GM19452 (cell line): ENCODE measurements around the gene OXNAD1.

ENCODE experiments used
- ATAC-seq: cut with Tn5 transposase; IDR thresholded peaks from one replicate; pipeline ENCODE4 v1.9.1; 2021; ENCODE audit not compliant: unreplicated experiment

The OXNAD1 gene

DNA sequence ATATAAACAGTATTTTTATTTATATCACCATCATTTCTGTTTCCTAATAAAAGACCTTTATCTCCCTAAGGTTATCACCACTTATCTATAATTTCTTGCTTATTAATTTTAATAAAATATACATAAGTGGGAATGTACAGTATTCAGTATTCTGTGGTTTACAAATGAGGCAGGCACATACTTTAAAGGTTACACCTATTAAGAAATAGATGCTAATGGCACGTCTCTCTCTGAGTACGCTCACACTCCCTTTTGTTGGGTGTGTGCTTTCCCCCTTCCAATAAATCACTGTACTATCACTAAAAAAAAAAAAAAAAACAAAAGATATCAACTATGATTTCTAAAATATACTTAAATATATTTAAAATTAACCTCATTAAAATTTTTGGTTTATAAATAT is 8.9 kb downstream of the OXNAD1 start:
- ATAC-seq, result no peak

DNA sequence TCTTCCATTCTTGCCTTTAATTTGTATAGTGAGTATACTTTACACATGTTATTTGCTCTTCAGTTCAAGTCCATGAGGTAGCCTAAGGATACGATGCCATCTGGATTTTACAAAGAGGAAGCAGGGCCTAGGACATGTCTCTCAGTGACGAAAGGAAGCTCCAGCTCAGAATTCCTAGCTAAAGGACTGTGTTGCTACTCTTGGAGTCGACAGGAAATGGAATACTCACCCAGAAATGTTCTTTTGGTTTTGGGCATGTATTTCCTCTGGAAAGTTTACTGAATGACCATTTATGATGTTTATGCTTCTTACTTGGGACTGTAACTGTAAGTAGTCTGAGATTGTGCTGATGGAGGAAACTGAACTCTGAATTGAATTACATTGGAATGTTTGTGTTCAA is 12.5 kb downstream of the OXNAD1 start:
- ATAC-seq, result no peak

DNA sequence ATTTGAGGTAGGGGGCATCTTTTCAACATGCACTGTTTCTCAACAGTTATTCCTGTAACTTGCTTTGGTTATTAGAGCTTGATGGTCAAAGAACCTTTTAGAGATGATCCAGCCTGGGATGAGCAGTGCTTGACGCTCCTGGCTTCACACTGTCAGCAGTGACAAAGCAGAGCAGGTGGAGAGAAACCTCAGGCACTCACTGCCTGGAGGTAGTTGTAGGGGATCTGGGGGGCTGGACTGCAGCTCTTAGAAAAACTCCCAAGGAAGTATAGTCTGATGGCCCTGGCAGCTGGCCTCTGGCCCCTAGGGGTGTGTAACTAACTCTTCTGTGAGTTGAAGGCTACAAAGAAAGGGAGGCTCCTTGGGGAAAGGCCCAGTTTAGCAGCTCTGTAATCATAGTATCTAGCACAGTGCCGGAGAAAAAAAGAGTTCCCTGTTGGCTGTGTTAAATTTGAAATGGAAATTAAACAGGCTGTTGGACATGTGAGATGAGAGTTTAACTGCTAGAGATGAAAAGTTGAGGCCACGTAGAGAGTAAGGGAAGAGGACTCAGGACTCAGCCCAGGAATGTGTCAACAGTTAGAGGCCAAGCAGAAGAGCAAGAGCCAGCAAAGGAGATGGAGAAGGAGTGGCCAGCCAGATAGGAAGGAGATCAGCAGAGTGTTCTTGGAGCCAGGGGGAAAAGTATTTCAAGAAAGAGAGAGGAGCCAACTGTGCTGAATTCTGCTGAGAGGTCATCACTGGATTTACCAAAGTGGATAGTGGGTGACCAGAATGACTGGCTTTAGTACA is 14.2 kb downstream of the OXNAD1 start:
- no peak for ATAC-seq

DNA sequence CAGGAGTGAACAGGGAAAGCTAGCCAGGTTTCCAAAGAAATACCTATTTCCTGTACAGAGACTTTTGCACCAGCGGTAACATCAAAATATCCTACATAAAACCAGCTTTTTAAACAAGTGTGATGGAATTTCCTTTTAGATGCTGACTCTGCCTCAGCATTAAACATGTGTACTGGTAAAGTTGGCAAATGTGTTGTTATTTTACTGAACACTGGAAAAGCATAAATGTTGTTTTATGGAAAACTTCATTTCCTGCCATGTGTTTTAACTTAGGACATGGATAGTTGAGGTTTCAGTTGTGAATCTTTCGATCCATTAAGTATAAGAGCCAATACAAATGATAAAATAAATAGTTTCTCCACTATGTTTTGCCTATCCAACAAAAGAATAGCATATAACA is 15.7 kb downstream of the OXNAD1 start:
- no peak for ATAC-seq

DNA sequence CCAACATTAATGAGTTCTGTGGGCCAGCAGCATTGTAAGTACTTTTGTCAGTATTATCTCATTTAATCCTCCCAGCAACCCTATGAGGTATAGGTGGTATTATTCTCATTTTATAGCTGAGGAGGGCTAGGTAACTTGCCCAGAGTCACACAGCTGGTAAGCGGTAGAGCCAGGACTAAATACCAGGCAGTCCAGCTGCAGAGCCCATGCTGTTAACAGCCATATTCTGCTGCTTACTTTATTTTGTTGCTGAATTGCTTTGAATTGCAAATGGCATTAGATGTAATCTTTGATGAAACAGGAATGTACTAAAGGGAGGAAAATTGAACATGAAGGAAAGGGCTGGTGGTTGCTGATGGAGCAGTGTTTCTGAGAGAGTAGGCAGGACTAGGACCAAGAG is 19.6 kb downstream of the OXNAD1 start:
- ATAC-seq, result no peak

DNA sequence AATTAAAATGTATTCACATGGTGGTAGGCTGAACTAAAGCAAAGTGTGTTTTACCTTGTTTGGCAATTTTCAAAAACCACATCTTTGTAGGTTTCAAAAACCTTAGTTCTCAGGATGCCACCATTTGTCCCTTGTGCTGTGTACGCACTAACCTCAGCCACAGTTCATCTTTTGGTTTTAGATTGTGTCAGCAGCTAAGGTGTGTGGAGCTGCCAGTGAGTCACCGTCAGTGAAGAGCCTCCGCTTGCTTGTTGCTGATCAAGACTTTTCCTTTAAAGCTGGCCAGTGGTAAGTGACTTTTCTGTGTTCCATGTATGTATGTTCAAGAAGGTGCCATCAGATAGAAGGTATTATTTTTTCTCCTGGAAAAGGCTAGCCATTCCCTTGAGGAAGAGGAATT is 21.1 kb downstream of the OXNAD1 start:
- peak; percentile 84 for ATAC-seq

DNA sequence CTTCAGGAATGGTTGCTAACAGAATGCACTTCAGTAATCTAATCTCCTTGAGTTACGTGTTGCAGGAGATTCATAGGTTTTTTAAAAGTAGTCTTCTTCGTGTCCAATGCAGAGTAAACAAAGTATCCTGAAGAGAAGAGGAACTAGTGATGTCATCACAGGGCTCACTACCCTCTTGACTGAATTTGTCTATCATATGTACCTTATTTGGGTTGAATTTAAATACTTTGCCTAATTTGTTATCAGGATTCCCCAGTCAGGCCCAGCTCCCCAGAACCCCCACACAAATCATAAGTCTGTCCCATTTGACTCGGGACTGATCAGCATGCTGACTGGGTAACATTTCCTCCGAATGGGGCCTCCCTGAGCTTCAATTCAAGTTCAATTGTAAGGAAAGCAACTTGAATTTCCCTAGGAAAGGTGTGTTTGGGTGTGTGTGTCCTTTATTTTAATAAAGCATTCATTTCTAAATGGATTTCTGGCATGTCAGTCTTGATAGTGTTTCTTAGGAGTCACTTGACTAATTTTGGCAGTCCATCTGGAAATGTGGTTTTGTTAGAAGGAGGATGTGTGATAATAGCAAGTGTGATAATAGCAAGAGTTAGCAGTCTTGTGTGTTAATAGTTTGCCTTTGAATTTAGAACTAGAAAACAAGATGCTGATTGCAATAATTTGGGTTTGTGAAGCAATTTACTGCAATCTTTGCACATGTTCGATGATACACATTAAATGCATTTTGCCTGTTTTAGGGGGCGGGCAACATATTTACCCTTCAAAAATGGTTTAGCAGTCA is 21.9 kb downstream of the OXNAD1 start:
- ATAC-seq, result no peak

DNA sequence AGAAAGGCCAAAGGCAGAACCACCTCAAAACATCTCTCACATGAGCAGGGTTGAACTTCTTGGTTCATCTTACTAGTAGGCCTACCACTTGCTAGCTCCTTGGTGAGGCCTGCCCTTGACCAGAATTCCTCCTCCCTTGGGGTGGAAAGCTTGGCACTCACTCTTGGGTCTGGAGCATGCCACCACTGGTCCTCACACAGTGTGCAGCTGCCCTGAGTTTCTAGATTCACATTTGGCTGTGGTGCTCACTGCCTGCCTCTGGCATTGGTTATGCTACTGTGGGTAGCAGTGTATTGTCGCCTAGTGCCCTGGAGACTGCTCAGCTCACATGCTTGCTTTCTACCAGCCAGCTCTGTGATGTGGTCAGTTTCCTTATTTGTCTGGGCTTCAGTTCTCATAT is 23.7 kb downstream of the OXNAD1 start:
- no peak for ATAC-seq

DNA sequence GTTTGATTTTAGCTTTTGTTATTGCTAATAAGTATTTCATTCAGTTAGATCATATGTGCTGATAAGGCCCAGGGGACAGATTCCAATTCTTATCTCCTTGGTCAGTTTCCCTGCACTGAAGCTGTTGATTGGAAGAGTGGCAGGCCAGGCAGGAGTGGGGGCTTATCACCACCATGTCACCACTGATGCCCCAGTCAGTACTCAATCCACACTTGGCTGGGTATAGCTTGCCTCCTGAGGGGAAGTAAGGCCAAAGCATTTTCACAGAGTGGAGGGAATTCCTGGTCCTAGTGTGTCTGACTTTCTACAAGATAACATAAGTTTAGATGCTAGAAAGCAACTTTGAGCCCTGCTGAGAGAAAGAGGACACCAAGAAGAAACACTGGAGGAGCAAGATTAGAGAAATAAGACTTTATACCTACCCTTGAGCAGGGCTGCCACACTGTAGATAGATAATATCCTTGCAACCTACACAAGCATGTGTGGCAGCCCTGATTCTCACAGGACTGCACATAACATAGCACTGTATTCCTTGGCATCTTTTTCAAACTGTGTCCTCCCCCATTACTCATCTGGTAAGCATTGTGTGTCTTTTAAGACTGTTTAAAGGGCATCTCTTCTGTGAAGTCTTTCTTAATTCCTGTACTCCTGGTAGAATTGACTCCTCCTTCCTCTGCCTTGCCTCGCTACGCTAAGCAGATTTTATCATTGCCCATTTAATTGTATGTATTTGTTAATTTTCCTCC is 24.3 kb downstream of the OXNAD1 start:
- no peak for ATAC-seq

DNA sequence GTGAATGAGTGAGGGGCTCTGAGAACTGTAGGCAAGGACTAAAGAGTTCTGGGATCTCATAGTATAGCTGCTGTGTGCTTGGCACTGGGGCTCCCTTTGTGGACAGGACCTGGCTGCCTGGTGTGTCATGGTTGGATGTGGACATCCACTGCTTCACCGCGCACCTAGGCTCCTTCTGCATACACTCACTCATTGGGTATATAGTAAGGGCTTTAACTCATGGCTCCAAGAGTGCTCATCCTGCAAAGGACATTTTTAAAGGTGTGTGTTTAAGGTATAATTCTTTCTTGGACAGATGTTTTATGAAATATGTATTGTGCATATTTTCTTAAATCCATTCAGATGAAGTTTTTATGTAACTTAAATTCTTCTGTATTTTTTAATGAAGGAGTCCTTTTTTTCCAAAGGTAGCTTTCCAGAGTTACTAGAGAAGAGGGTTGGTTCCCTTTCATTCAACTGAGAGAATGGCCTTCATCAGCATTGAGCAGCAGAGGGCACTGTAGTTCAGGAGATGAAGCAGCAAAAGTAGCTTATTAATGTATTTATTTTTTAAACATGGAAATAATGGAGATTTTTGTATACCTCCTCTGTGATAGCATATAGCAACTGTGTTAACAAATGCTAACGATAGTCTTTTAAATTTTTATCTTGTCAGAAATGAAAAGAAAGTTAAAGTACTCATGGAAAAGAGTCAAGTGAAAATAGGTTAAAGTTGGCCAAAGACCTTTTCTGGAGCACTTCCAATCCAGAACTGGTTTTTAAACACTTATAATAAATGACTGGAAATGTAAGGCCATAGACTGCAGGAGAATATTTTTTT is 25.2 kb downstream of the OXNAD1 start:
- ATAC-seq, result no peak

DNA sequence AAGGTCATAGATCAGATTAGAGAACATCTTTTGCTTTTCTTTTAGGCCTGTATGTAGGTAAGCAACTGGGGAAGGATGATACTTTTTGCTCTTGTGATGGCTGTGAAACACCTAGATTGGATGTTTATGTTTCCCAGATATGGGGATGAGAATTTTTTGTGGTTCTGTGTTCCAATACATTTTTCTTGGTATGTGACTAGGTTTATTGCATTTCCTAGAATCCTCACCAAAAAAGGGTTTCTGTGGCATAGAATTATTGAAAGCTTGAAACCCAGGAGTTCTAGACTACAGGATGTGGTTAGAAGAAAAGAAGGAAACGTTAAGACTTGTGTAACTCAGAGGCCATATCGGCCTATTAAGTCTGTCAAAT is 25.8 kb downstream of the OXNAD1 start:
- ATAC-seq, result peak; percentile 41

DNA sequence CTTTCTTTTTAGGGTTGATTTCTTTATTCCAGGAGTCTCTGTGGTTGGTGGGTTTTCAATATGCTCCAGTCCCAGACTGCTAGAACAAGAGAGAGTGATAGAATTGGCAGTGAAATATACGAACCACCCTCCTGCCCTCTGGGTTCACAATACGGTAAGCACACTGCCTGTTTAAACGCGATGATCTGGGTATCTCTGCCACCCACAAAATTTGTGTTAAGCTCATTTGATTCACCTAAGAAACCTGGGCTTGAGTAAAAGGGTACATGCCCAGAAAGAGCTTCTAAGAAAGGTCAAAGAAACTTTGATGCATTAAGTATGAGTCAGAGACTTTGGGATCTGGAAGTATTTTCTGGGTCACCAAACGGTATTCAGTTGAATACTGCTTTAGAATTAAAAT is 29.8 kb downstream of the OXNAD1 start:
- no peak for ATAC-seq

DNA sequence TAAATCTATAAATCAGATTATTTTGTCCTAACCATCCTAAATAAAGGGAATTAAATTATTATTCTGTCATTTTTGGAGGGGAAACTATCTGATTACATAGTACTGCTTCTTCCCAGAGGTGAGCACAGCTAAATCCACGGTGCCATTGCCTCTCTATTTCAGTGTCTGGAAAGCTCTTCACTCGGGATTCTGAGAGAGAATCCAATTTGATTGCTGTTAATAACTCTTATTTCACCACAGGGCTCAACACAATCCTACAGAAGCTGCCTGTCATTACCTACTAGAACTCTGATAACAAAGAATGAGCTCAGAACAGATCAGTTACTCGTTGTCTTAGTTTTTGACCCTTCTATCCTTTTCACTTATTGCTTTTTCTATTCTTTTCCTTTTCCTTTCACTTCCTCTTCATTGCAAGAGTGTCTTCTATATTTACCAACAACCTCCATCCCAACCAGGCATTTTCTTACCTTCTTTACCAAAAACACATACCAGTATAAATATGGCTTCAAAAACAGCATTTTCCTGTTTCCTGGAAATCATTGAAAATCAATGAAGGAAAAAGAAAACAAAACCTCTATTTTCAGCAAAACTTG is 30.4 kb downstream of the OXNAD1 start:
- ATAC-seq, result no peak

DNA sequence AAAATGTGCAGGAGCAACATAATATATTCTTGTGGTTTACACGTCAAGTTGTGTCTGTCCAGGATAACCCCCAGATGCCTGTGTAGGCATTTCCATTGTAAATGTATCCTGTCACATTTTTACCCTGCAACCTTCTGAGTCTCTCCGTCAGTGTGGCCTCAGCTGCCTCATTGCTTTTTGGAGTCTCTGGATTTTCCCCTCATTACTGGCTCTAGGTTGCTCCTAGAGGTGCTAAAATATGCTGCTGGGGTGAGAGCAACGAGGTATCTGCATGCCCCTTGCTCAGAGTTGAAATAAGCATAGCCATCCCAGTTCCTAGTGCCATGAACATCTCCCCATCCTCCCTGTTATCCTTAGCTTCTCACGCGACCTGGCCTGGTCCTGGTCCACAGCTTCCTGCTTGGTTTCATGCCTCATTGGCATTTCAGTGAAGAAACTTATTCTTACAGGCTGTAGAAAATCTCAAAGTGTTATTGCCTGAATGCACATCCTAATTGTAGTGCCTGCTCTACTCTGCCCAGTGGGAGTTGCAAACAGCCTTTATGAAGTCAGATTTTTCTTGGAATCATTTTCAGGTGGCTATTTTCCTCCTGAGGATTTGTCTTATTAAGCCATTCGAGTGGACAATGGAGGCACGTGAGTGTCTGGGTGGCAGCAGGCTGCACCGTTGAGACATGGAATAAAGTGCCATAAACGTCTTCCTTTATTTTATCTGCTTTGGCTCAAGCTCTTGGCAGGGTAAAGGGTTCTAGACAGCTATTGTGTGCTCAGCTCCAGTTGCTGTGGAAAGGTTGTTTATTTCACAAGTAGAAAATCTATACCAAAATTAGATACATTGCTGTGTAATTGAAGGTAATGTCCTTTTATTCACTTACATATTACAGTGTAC is 33.2 kb downstream of the OXNAD1 start:
- no peak for ATAC-seq

DNA sequence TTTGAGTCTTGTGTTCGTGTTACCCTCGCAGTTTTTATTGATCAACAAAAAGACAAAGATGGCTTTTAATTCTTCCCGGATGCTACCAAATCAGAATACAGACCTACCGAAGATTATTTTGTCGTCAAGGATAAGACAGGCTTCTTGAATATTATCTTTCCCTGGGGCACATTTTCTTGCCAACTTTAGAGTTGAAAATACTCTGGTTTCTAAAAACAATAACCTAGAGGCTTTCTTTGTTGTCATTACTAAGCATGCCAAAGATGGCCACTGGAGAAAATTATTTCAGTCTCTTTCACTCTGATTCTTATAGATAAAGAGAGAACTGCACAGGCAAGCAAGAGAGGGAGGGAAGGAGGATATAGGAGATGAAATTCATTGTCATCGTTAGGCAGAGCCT is 33.9 kb downstream of the OXNAD1 start:
- no peak for ATAC-seq

DNA sequence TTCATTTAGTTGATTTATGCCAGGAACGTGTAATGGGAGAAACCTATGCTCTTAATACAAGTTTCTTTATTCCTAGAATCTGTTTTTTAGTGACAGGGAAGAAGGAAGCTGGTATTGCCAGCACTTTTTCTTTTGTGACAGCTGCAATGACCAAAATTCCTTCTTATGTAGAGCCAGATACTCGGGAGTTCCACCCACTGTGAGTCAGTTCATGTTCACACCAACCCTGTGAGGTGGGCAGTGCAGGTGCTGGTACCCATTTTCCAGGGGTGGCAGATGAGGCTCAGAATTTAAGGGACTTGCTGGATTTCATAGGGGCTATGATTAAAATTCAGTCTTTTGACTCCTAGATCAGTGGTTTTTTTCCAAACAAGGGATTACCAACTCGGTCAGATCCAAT is 34.7 kb downstream of the OXNAD1 start:
- ATAC-seq, result no peak

DNA sequence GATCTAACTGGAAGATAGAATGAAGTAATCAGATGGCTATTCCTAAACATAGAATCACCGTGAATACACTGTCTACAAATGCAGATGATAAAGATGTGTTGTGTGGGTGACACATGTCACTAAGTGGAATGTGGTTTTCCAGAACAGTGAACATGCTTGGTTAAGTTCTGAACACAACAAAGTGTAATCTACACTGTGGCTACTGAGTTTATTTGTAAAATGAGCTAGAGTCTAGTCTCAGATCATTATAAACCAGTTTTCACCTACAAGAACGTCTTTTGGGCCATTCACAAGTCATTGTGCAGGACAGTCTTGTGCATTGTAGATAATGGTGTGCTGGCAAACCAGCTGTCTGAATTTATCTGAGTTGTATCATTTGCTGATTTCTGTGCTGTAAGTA is 35.3 kb downstream of the OXNAD1 start:
- ATAC-seq, result no peak

DNA sequence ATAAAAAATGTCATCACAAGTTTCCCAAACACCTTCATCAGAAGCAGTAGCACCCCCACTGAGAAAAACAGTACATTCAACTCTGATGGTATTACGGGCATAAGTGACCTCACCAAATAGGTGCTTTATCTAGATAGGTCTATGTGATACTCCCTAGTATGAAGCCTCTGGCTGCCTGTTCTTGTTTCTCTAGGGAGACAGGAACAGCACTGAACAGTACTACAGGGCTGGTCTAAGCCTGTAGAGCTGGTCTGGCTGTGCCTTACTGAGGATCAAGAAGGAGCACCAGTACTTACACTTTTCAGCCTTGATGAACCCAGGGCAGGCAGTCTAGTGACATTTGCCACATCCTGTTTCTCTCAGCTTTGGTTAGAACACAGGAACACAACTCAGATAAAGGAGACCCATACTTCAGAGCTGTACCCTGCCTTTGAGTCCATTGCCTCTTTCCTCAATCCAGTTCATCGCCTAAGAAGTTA is 35.9 kb downstream of the OXNAD1 start:
- peak; percentile 80 for ATAC-seq

DNA sequence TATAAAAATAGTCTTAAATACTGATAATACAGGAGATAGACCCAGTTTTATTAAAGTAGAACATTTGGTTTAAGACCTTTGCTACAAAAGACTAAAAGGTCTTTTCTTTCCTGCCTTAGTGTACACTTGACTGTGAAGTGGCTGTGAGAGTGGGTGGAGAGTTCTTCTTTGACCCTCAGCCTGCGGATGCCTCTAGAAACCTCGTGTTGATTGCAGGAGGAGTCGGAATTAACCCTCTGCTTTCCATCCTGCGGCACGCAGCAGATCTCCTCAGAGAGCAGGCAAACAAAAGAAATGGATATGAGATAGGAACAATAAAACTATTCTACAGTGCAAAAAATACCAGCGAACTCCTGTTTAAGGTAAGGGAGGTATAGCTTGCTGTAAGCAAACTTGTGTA is 36.5 kb downstream of the OXNAD1 start:
- no peak for ATAC-seq
